OCI-LY3 (cell line): ENCODE measurements around the gene DNAJB13.

Experiments
- CTCF ChIP-seq: fragments of 200-600, 300-600 bp; sonication (generic); IDR thresholded peaks from 2 replicates; pipeline ENCODE4 v1.5.1; 2014; ENCODE audit warnings: antibody characterized with exemption, low read length, low read depth
- EZH2phosphoT487 ChIP-seq: fragments of 200-600 bp; shearing (Covaris generic); IDR thresholded peaks from 2 replicates; pipeline ENCODE4 v1.6.1; 2018; ENCODE audit warnings: antibody characterized with exemption, mixed run types, low read depth

GRCh38 chr11:73942010-73942409, 8.8 kb upstream of the DNAJB13 start:
- TF ChIP-seq CTCF (no peak), EZH2phosphoT487 (no peak)
